Measurements from ENCODE around the gene C5orf63. TPM values are rescaled to one million over a fixed set of nuclear protein-coding genes. Genes with fewer than 3 reads are reported as not detected.

Gene C5orf63
- total and polyA plus RNA-seq, 4 experiments from 2014 or later: 3.4 to 17.9 (median 11.3) TPM

- H3K4me3 ChIP-seq (ENCODE audit: low read length in 2 of 2): no peak overlapping the region
- no peak for DNase-seq
- ChIA-PET POLR2A (ENCODE audit: partially characterized antibody) (no interaction called here), CTCF (ENCODE audit: partially characterized antibody) (no interaction called here)
- peaks cover 0 to 2% (median 0%) of the 10 kb centered on the region in 8 donors for H3K9me3 Mint-ChIP-seq
- no peak overlapping the region for H3K4me3 Mint-ChIP-seq
- H3K27me3 ChIP-seq (ENCODE audit: insufficient read depth, low read length): no peaks in the 10 kb centered on the region
- H3K4me1 ChIP-seq (ENCODE audit: insufficient read depth, low read length): peaks cover 11% of the 10 kb centered on the region
- peaks cover 1 to 6% of the 10 kb centered on the region in 2 donors for H3K27me3 Mint-ChIP-seq
- no peak overlapping the region for H3K27ac ChIP-seq (ENCODE audit: low read depth, low read length)
- peaks cover 0 to 2% (median under 1%) of the 10 kb centered on the region in 4 donors for H3K4me1 Mint-ChIP-seq
- no peaks in the 10 kb centered on the region for H3K36me3 Mint-ChIP-seq
- intact Hi-C loops (cut with micrococcal nuclease): no loop called here
- no peak overlapping the region for H3K27ac Mint-ChIP-seq
- H3K36me3 ChIP-seq (ENCODE audit: insufficient read depth, low read length): no peaks in the 10 kb centered on the region
- H3K9me3 ChIP-seq (ENCODE audit: control insufficient read depth in 1 of 2, low read length in 2 of 2): no peaks in the 10 kb centered on the region
Observed at GRCh38 chr5:127015716-127016115, 57.6 kb downstream of the C5orf63 start.

- ChIA-PET POLR2A (ENCODE audit: partially characterized antibody) (no interaction called here), CTCF (ENCODE audit: partially characterized antibody) (no interaction called here)
- Mint-ChIP-seq H3K4me1 (peaks cover 0 to 2% (median under 1%) of the 10 kb centered on the region in 4 donors), H3K36me3 (no peaks in the 10 kb centered on the region), H3K9me3 (peaks cover 0 to 2% (median 0%) of the 10 kb centered on the region in 8 donors), H3K27ac (no peak overlapping the region), H3K27me3 (peaks cover 1 to 6% of the 10 kb centered on the region in 2 donors), H3K4me3 (no peak overlapping the region)
- intact Hi-C loops (cut with micrococcal nuclease): no loop called here
- Histone ChIP-seq H3K4me1 (ENCODE audit: insufficient read depth, low read length) (peaks cover 11% of the 10 kb centered on the region), H3K27ac (ENCODE audit: low read depth, low read length) (no peak overlapping the region), H3K9me3 (ENCODE audit: control insufficient read depth in 1 of 2, low read length in 2 of 2) (no peaks in the 10 kb centered on the region), H3K4me3 (ENCODE audit: low read length in 2 of 2) (no peak overlapping the region), H3K36me3 (ENCODE audit: insufficient read depth, low read length) (no peaks in the 10 kb centered on the region), H3K27me3 (ENCODE audit: insufficient read depth, low read length) (no peaks in the 10 kb centered on the region)
- DNase-seq: no peak
Observed at GRCh38 chr5:127014573-127014972, 58.7 kb downstream of the C5orf63 start.

- ChIA-PET CTCF (ENCODE audit: partially characterized antibody) (no interaction called here), POLR2A (ENCODE audit: partially characterized antibody) (no interaction called here)
- H3K27ac ChIP-seq (ENCODE audit: low read depth, low read length): no peak overlapping the region
- no peak overlapping the region for H3K4me3 ChIP-seq (ENCODE audit: low read length in 2 of 2)
- Mint-ChIP-seq H3K36me3 (no peaks in the 10 kb centered on the region), H3K27ac (no peak overlapping the region), H3K4me3 (peak overlapping the region in 4 of 8 donors; percentile 4 to 50 (median 34)), H3K9me3 (peaks cover 0 to 2% (median 0%) of the 10 kb centered on the region in 8 donors), H3K27me3 (peaks cover 1 to 6% of the 10 kb centered on the region in 2 donors), H3K4me1 (peaks cover 0 to 2% (median under 1%) of the 10 kb centered on the region in 4 donors)
- peaks cover 11% of the 10 kb centered on the region for H3K4me1 ChIP-seq (ENCODE audit: insufficient read depth, low read length)
- H3K36me3 ChIP-seq (ENCODE audit: insufficient read depth, low read length): no peaks in the 10 kb centered on the region
- DNase-seq: no peak
- no peaks in the 10 kb centered on the region for H3K27me3 ChIP-seq (ENCODE audit: insufficient read depth, low read length)
- no peaks in the 10 kb centered on the region for H3K9me3 ChIP-seq (ENCODE audit: control insufficient read depth in 1 of 2, low read length in 2 of 2)
- intact Hi-C loops (cut with micrococcal nuclease): no loop called here
Observed at GRCh38 chr5:127013407-127013806, 59.9 kb downstream of the C5orf63 start.

- no peak overlapping the region for H3K4me3 ChIP-seq (ENCODE audit: low read length in 2 of 2)
- H3K4me1 Mint-ChIP-seq: peaks cover 0 to 2% (median under 1%) of the 10 kb centered on the region in 4 donors
- no peaks in the 10 kb centered on the region for H3K36me3 ChIP-seq (ENCODE audit: insufficient read depth, low read length)
- ChIA-PET CTCF (ENCODE audit: partially characterized antibody) (no interaction called here), POLR2A (ENCODE audit: partially characterized antibody) (no interaction called here)
- no peaks in the 10 kb centered on the region for H3K36me3 Mint-ChIP-seq
- peaks cover 11% of the 10 kb centered on the region for H3K4me1 ChIP-seq (ENCODE audit: insufficient read depth, low read length)
- H3K9me3 ChIP-seq (ENCODE audit: control insufficient read depth in 1 of 2, low read length in 2 of 2): no peaks in the 10 kb centered on the region
- H3K4me3 Mint-ChIP-seq: peak overlapping the region in 2 of 8 donors; percentile 33 to 50
- peaks cover 0 to 6% of the 10 kb centered on the region in 2 donors for H3K27me3 Mint-ChIP-seq
- no peak overlapping the region for H3K27ac ChIP-seq (ENCODE audit: low read depth, low read length)
- intact Hi-C loops (cut with micrococcal nuclease): no loop called here
- DNase-seq: no peak
- no peak overlapping the region for H3K27ac Mint-ChIP-seq
- H3K27me3 ChIP-seq (ENCODE audit: insufficient read depth, low read length): no peaks in the 10 kb centered on the region
- H3K9me3 Mint-ChIP-seq: peaks cover 0 to 2% (median 0%) of the 10 kb centered on the region in 8 donors
Observed at GRCh38 chr5:127012916-127013315, 60.4 kb downstream of the C5orf63 start.

GRCh38 chr5:127011961-127012644 is 61.2 kb downstream of the C5orf63 start:
- Histone ChIP-seq H3K4me3 (ENCODE audit: low read length in 2 of 2) (no peak overlapping the region), H3K9me3 (ENCODE audit: control insufficient read depth in 1 of 2, low read length in 2 of 2) (no peaks in the 10 kb centered on the region), H3K27me3 (ENCODE audit: insufficient read depth, low read length) (no peaks in the 10 kb centered on the region), H3K36me3 (ENCODE audit: insufficient read depth, low read length) (no peaks in the 10 kb centered on the region), H3K4me1 (ENCODE audit: insufficient read depth, low read length) (peaks cover 11% of the 10 kb centered on the region), H3K27ac (ENCODE audit: low read depth, low read length) (no peak overlapping the region)
- Mint-ChIP-seq H3K36me3 (no peaks in the 10 kb centered on the region), H3K9me3 (peaks cover 0 to 2% (median 0%) of the 10 kb centered on the region in 8 donors), H3K4me1 (peaks cover 0 to 2% (median under 1%) of the 10 kb centered on the region in 4 donors), H3K27ac (no peak overlapping the region), H3K4me3 (no peak overlapping the region), H3K27me3 (peaks cover 0 to 6% of the 10 kb centered on the region in 2 donors)
- DNase-seq: no peak
- intact Hi-C loops (cut with micrococcal nuclease): no loop called here
- POLR2A ChIA-PET (ENCODE audit: partially characterized antibody): no interaction called here
- CTCF ChIA-PET (ENCODE audit: partially characterized antibody): no interaction called here

- H3K27me3 Mint-ChIP-seq: peaks cover 0 to 6% of the 10 kb centered on the region in 2 donors
- peaks cover 0 to 2% (median 0%) of the 10 kb centered on the region in 8 donors for H3K9me3 Mint-ChIP-seq
- intact Hi-C loops (cut with micrococcal nuclease): no loop called here
- H3K27ac Mint-ChIP-seq: no peak overlapping the region
- H3K4me1 ChIP-seq (ENCODE audit: insufficient read depth, low read length): peaks cover 11% of the 10 kb centered on the region
- H3K27ac ChIP-seq (ENCODE audit: low read depth, low read length): no peak overlapping the region
- H3K36me3 Mint-ChIP-seq: no peaks in the 10 kb centered on the region
- peaks cover 0 to 2% (median under 1%) of the 10 kb centered on the region in 4 donors for H3K4me1 Mint-ChIP-seq
- H3K9me3 ChIP-seq (ENCODE audit: control insufficient read depth in 1 of 2, low read length in 2 of 2): no peaks in the 10 kb centered on the region
- no peak for DNase-seq
- POLR2A ChIA-PET (ENCODE audit: partially characterized antibody): no interaction called here
- H3K36me3 ChIP-seq (ENCODE audit: insufficient read depth, low read length): no peaks in the 10 kb centered on the region
- no peak overlapping the region for H3K4me3 Mint-ChIP-seq
- no peak overlapping the region for H3K4me3 ChIP-seq (ENCODE audit: low read length in 2 of 2)
- CTCF ChIA-PET (ENCODE audit: partially characterized antibody): no interaction called here
- no peaks in the 10 kb centered on the region for H3K27me3 ChIP-seq (ENCODE audit: insufficient read depth, low read length)
Observed at GRCh38 chr5:127011153-127011552, 62.1 kb downstream of the C5orf63 start.

GRCh38 chr5:127010362-127010761 is 62.9 kb downstream of the C5orf63 start:
- H3K4me1 ChIP-seq (ENCODE audit: insufficient read depth, low read length): peaks cover 11% of the 10 kb centered on the region
- H3K27me3 ChIP-seq (ENCODE audit: insufficient read depth, low read length): no peaks in the 10 kb centered on the region
- H3K27ac Mint-ChIP-seq: no peak overlapping the region
- intact Hi-C loops (cut with micrococcal nuclease): no loop called here
- H3K36me3 Mint-ChIP-seq: no peaks in the 10 kb centered on the region
- peaks cover 0 to 2% (median under 1%) of the 10 kb centered on the region in 4 donors for H3K4me1 Mint-ChIP-seq
- peaks cover 0 to 6% of the 10 kb centered on the region in 2 donors for H3K27me3 Mint-ChIP-seq
- CTCF ChIA-PET (ENCODE audit: partially characterized antibody): no interaction called here
- H3K9me3 Mint-ChIP-seq: peaks cover 0 to 2% (median 0%) of the 10 kb centered on the region in 8 donors
- H3K9me3 ChIP-seq (ENCODE audit: control insufficient read depth in 1 of 2, low read length in 2 of 2): no peaks in the 10 kb centered on the region
- H3K27ac ChIP-seq (ENCODE audit: low read depth, low read length): no peak overlapping the region
- DNase-seq: no peak
- H3K4me3 Mint-ChIP-seq: no peak overlapping the region
- no peaks in the 10 kb centered on the region for H3K36me3 ChIP-seq (ENCODE audit: insufficient read depth, low read length)
- POLR2A ChIA-PET (ENCODE audit: partially characterized antibody): interaction anchor here (0.6 kb wide), 1 partner anchor 14 kb away, joined by 3 read pairs; no protein-coding TSS in a partner anchor
- H3K4me3 ChIP-seq (ENCODE audit: low read length in 2 of 2): no peak overlapping the region
